Sigmoid colon (tissue), 7 donors: ENCODE data around the gene CYGB. TPM values are rescaled to one million over a fixed set of nuclear protein-coding genes. Genes with fewer than 3 reads are reported as not detected.

Experiments
- DNase-seq: peaks from one replicate; pipeline ENCODE4 v3.0.0-alpha.2; 2019
- H3K27ac ChIP-seq, 4 donors: fragments of 200-600 bp; sonication (generic); one replicate each; pipeline ENCODE4 v1.5.1; 2016 to 2019; ENCODE audit warnings: mild to moderate bottlenecking in 1 of 4
- H3K27me3 ChIP-seq, 3 donors: fragments of 200-600 bp; sonication (generic); one replicate each; pipeline ENCODE4 v1.5.1; 2019; ENCODE audit warnings: mild to moderate bottlenecking in 1 of 3
- H3K36me3 ChIP-seq, 4 donors: fragments of 200-600 bp; sonication (generic); one replicate each; pipeline ENCODE4 v1.5.1; 2016 to 2019
- H3K4me1 ChIP-seq, 4 donors: fragments of 200-600 bp; sonication (generic); one replicate each; pipeline ENCODE4 v1.5.1; 2017 to 2019
- H3K4me3 ChIP-seq, 4 donors: fragments of 200-600 bp; sonication (generic); one replicate each; pipeline ENCODE4 v1.5.1; 2017 to 2019; ENCODE audit warnings: mild to moderate bottlenecking in 2 of 4, moderate library complexity in 1 of 4
- H3K9me3 ChIP-seq, 4 donors: fragments of 200-600 bp in 3 of 4; sonication (generic) in 3 of 4; one replicate each; pipeline versions ENCODE4 v1.5.1 to v1.6.1; 2013 to 2019
- CTCF ChIP-seq, 4 experiments: fragments of 450-650 bp in 3 of 4; fragments of 200-600 bp in 1 of 4; IDR thresholded peaks; one replicate each; pipeline ENCODE4 v1.5.1; 2016 to 2019; ENCODE audit warnings: antibody characterized with exemption in 4 of 4, mild to moderate bottlenecking in 3 of 4, moderate library complexity in 2 of 4
- EP300 ChIP-seq, 4 donors: sonication (generic); formaldehyde crosslinking; IDR thresholded peaks; one replicate each; pipeline ENCODE4 v1.6.1; 2017; ENCODE audit warnings: antibody characterized with exemption in 4 of 4
- POLR2A ChIP-seq, 2 donors: fragments of 450-650 bp; IDR thresholded peaks; one replicate each; pipeline ENCODE4 v1.6.1; 2016; ENCODE audit warnings: antibody characterized with exemption in 2 of 2, mild to moderate bottlenecking in 2 of 2, moderate library complexity in 2 of 2
- POLR2AphosphoS5 ChIP-seq, 4 donors: sonication (generic); formaldehyde crosslinking; IDR thresholded peaks; one replicate each; pipeline ENCODE4 v1.6.1; 2017; ENCODE audit warnings: antibody characterized with exemption in 4 of 4
- WGBS, 2 donors: extraction: QIAGEN DNeasy Blood & Tissue Kit; methylation state at CpG; one replicate each; pipeline ENCODE4 v1.1.7; 2013; 5-methylcytosine and 5-hydroxymethylcytosine counted together
- intact Hi-C: fragments of 100-400 bp; cut with DNase I; formaldehyde crosslinking; loops from one replicate; pipeline ENCODE4 v1.15.1; 2023
- polyA plus RNA-seq, 3 donors: library from polyadenylated mRNA; stranded (reverse); fragments of 200-250 nt; gene quantifications; one replicate each; pipeline ENCODE4 v1.2.3, GENCODE V29; 2013
- total RNA-seq, 4 donors: library from RNA; depleted of rRNA; stranded (reverse); fragments of >200 nt; gene quantifications; one replicate each; pipeline ENCODE4 v1.1.0, GENCODE V29; 2016
- donor health status: healthy with polysubstance abuse.
- donor health status: Bipolar disorder and iron deficiency.
- donor health status: healthy.

Gene CYGB
- total and polyA plus RNA-seq, 7 donors: 9.7 to 33.4 (median 19.0) TPM

GRCh38 chr17:76493505-76494167 lies 43.9 kb downstream of the CYGB start:
- peak overlapping the region; percentile 55 to 70 (median 65) for H3K27ac ChIP-seq
- intact Hi-C loops: no loop called here
- 54 to 73% methylated on average over 21 of the region's 21 CpGs for WGBS, 2 donors
- H3K4me3 ChIP-seq: no peak overlapping the region
- DNase-seq: no peak
- no peaks in the 10 kb centered on the region for H3K36me3 ChIP-seq
- peaks cover 0 to 14% (median 12%) of the 10 kb centered on the region in 4 donors for H3K4me1 ChIP-seq
- TF ChIP-seq CTCF (IDR thresholded peaks at IDR 0.05) (no peak), POLR2A (IDR thresholded peaks at IDR 0.05) (no peak), EP300 (IDR thresholded peaks at IDR 0.05) (no peak), POLR2AphosphoS5 (IDR thresholded peaks at IDR 0.05) (no peak)
- H3K9me3 ChIP-seq: no peaks in the 10 kb centered on the region
- no peaks in the 10 kb centered on the region for H3K27me3 ChIP-seq

GRCh38 chr17:76492989-76493501 lies 44.5 kb downstream of the CYGB start:
- no peaks in the 10 kb centered on the region for H3K36me3 ChIP-seq
- H3K27ac ChIP-seq: peak overlapping the region; percentile 55 to 70 (median 66)
- H3K9me3 ChIP-seq: no peaks in the 10 kb centered on the region
- peaks cover 0 to 8% (median 6%) of the 10 kb centered on the region in 4 donors for H3K4me1 ChIP-seq
- peak overlapping the region in 1 of 4 donors; percentile 2 for H3K4me3 ChIP-seq
- TF ChIP-seq POLR2AphosphoS5 (IDR thresholded peaks at IDR 0.05): peak in 2 of 4 donors; percentile 35 to 60
- TF ChIP-seq EP300 (IDR thresholded peaks at IDR 0.05): peak in 2 of 4 donors; percentile 36 to 50
- TF ChIP-seq POLR2A (IDR thresholded peaks at IDR 0.05): no peak
- no peak for TF ChIP-seq CTCF (IDR thresholded peaks at IDR 0.05)
- DNase-seq: peak; percentile 87
- no peaks in the 10 kb centered on the region for H3K27me3 ChIP-seq
- intact Hi-C loops: no loop called here
- 1 to 6% methylated on average over 15 of the region's 15 CpGs for WGBS, 2 donors

DNA sequence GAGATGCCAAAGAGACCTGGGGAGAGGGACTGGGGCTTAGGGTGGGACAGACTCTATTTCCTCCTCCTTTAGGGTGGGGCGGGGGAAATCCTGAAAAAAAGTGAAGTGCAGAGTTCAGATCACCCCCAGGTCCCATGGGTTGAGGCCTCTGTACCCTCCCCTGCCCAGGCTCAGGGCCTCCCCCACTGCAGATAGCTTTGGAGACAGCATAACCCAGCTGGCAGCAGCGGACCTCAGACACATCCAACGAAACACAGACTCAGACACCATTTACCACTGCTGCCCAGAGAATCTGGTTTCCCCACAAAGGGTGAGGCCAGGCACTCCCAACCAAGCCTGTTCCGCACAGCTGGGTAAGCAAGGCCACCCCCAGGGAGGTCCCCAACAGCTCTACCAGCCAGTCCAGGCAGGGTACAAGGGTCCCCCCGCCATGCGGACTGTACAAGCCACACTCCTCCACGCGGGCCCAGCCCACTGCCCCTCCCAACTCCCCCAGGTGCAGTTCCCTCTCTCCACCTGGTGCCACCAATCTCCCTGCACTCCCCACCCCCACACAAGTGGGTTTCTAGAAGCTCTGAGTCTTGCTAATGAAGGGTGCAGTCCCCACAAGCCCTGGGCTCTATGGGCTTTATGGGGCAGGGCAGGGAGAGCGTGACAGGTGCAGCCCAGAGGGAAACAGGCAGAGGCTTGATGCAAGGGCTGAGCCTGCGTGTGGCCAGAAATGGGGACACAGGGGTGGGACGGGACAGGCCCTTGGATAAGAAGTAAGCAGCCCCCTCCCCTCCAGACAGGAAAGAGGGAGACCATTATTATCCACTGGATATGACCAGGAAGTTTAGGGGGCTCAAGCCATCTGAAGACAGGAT lies 45.2 kb downstream of the CYGB start:
- Histone ChIP-seq H3K36me3 (no peaks in the 10 kb centered on the region), H3K27me3 (no peaks in the 10 kb centered on the region), H3K9me3 (no peaks in the 10 kb centered on the region), H3K27ac (peak overlapping the region; percentile 55 to 70 (median 66)), H3K4me1 (peaks cover 0 to 2% (median 0%) of the 10 kb centered on the region in 4 donors), H3K4me3 (peak overlapping the region in 1 of 4 donors; percentile 2)
- TF ChIP-seq POLR2A (IDR thresholded peaks at IDR 0.05) (no peak), CTCF (IDR thresholded peaks at IDR 0.05) (no peak), POLR2AphosphoS5 (IDR thresholded peaks at IDR 0.05) (no peak), EP300 (IDR thresholded peaks at IDR 0.05) (no peak)
- WGBS, 2 donors: 15 to 32% methylated on average over 11 of the region's 11 CpGs
- DNase-seq: no peak
- intact Hi-C loops: no loop called here

DNA sequence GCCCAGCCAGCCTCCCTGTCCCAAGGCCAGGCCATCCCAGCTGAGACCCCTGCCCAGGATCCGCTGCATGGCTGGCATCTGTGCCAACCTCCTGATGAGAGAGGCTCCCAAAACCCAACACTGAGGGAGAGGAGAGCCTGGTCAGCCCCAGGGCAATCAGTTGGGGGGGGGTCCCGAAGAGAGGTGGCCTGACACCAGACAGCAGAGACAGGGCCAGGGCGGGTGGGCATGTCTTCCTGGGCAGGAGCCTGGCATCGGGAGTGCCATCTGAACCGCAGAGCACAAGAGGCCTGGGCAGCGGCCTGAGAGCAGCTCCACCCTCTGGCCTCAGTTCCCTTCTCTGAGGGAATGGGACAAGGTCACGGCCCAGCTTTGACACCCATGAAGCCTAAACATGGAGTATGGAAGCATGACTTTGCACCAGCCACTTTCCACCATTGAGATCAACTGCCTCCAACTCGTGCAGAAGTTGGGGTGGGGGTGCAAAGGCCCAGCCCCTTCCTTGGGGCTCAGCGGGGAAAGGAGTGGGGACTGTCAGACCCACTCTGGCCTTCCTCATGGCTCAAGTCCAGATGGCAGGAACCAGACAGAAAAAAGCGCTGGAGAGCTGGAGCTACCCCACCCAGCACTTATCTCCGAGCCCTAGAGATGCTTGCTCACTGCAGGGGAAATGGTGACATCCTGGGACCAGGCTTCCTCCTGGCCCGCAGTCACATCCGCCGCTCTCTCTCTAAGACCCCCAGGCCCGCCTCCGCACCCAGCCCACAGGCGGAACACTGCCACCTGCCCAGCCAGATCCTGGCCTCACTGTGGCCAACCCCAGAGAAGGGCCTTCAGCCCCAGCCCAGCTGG lies 46.0 kb downstream of the CYGB start:
- no peaks in the 10 kb centered on the region for H3K9me3 ChIP-seq
- H3K4me3 ChIP-seq: no peak overlapping the region
- no peak for DNase-seq
- 54 to 60% methylated on average over 17 of the region's 17 CpGs for WGBS, 2 donors
- no peaks in the 10 kb centered on the region for H3K4me1 ChIP-seq
- no peaks in the 10 kb centered on the region for H3K36me3 ChIP-seq
- intact Hi-C loops: no loop called here
- TF ChIP-seq POLR2AphosphoS5 (IDR thresholded peaks at IDR 0.05): no peak
- TF ChIP-seq EP300 (IDR thresholded peaks at IDR 0.05): no peak
- no peak for TF ChIP-seq POLR2A (IDR thresholded peaks at IDR 0.05)
- no peak for TF ChIP-seq CTCF (IDR thresholded peaks at IDR 0.05)
- H3K27ac ChIP-seq: peak overlapping the region; percentile 55 to 70 (median 66)
- no peaks in the 10 kb centered on the region for H3K27me3 ChIP-seq
